ENCODE measurements around the gene CAPN6. TPM values are rescaled to one million over a fixed set of nuclear protein-coding genes. Genes with fewer than 3 reads are reported as not detected.

CAPN6 gene
- total RNA-seq, 2 donors from 2014 or later, result not detected

- DNase-seq, result no peak
- no peak overlapping the region for H3K27ac Mint-ChIP-seq
- no peaks in the 10 kb centered on the region for H3K9me3 ChIP-seq (ENCODE audit: control insufficient read depth, low read length, poor library complexity, severe bottlenecking)
- no peaks in the 10 kb centered on the region for H3K36me3 Mint-ChIP-seq (ENCODE audit: low read depth)
- H3K4me1 Mint-ChIP-seq, result no peaks in the 10 kb centered on the region
- H3K4me3 Mint-ChIP-seq, result no peak overlapping the region
- no peak for ATAC-seq
- peaks cover 15% of the 10 kb centered on the region for H3K27me3 Mint-ChIP-seq
Measured at GRCh38 chrX:111264385-111264784, 5.9 kb downstream of the CAPN6 start.

DNA sequence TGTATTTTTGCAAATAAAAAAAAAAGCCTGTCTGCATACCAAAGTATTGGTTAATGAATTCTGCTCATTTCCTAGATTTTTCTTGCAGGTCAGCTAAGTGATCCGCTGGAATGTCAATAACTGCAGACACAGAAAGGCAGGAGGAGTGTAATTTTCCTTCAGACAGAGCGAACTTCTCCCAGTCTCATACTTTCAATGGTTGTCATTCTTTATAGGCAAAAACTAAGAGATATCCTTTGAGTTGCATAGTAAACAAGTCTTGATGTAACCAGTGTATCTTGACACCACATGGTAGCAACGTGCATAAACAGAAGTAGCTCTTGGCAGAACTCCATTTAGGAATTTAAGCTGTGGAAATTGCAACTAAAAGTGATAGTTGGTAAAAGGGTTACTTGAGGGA, 8.2 kb downstream of the CAPN6 start:
- H3K9me3 ChIP-seq (ENCODE audit: control insufficient read depth, low read length, poor library complexity, severe bottlenecking), result no peaks in the 10 kb centered on the region
- Mint-ChIP-seq H3K27me3 (peaks cover 15% of the 10 kb centered on the region), H3K4me1 (no peaks in the 10 kb centered on the region), H3K36me3 (ENCODE audit: low read depth) (no peaks in the 10 kb centered on the region), H3K4me3 (no peak overlapping the region), H3K27ac (no peak overlapping the region)
- DNase-seq (no peak), ATAC-seq (no peak)

- no peaks in the 10 kb centered on the region for H3K36me3 Mint-ChIP-seq (ENCODE audit: low read depth)
- DNase-seq, result no peak
Measured at GRCh38 chrX:111260451-111260850, 9.8 kb downstream of the CAPN6 start.

DNA sequence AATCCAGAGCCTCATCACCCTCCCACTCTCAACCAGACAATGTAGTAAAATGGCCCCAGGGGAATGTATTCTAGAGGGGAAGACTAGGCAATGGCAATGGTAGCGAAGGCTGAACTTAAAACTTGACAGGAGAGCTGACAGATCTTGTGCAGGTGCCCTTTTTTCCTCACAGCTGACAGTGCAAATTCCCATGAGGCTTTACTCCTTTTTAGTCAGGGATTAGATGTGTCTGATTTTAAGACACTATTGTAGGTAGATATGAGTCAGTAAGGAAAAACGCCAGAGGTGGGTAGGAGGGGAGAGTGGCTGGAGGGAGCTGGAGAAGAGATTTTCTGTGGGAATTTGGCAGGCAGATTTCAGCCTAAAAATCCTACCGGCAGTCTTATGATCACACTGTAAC, 10.7 kb downstream of the CAPN6 start:
- Mint-ChIP-seq H3K36me3 (ENCODE audit: low read depth) (no peaks in the 10 kb centered on the region), H3K4me1 (no peaks in the 10 kb centered on the region), H3K4me3 (no peak overlapping the region), H3K27me3 (peaks cover 6% of the 10 kb centered on the region), H3K27ac (no peak overlapping the region)
- no peak for ATAC-seq
- DNase-seq, result no peak
- no peaks in the 10 kb centered on the region for H3K9me3 ChIP-seq (ENCODE audit: control insufficient read depth, low read length, poor library complexity, severe bottlenecking)

More at GRCh38 chrX:111260451-111260850, 9.8 kb downstream of the CAPN6 start:
- H3K9me3 ChIP-seq (ENCODE audit: control insufficient read depth, low read length, poor library complexity, severe bottlenecking), result no peaks in the 10 kb centered on the region
- Mint-ChIP-seq H3K4me3 (no peak overlapping the region), H3K27ac (no peak overlapping the region), H3K27me3 (peaks cover 6% of the 10 kb centered on the region), H3K4me1 (no peaks in the 10 kb centered on the region)
- ATAC-seq, result no peak

DNA sequence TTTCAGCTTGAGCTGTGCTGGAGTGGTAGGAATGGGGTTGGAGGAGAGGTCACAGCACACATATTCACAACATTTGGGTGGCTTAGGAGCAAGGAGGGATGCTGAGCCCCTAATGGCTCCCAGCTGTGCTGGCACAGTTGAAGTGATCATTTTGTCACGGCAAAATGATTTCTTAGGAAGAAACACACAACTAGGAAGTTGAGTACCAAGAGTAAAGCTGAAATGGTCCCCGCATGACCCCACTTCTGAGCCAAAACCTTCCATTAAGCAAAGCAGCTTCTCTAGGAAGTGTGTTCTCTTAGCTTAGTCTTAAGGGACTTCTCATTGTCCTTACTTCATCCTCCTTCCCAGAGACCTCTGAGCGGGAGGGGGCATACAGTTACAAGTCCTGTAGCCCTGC, 12.6 kb downstream of the CAPN6 start:
- DNase-seq (no peak), ATAC-seq (no peak)
- Mint-ChIP-seq H3K4me1 (no peaks in the 10 kb centered on the region), H3K4me3 (no peak overlapping the region), H3K27me3 (peaks cover 6% of the 10 kb centered on the region), H3K27ac (no peak overlapping the region), H3K36me3 (ENCODE audit: low read depth) (no peaks in the 10 kb centered on the region)
- no peaks in the 10 kb centered on the region for H3K9me3 ChIP-seq (ENCODE audit: control insufficient read depth, low read length, poor library complexity, severe bottlenecking)

DNA sequence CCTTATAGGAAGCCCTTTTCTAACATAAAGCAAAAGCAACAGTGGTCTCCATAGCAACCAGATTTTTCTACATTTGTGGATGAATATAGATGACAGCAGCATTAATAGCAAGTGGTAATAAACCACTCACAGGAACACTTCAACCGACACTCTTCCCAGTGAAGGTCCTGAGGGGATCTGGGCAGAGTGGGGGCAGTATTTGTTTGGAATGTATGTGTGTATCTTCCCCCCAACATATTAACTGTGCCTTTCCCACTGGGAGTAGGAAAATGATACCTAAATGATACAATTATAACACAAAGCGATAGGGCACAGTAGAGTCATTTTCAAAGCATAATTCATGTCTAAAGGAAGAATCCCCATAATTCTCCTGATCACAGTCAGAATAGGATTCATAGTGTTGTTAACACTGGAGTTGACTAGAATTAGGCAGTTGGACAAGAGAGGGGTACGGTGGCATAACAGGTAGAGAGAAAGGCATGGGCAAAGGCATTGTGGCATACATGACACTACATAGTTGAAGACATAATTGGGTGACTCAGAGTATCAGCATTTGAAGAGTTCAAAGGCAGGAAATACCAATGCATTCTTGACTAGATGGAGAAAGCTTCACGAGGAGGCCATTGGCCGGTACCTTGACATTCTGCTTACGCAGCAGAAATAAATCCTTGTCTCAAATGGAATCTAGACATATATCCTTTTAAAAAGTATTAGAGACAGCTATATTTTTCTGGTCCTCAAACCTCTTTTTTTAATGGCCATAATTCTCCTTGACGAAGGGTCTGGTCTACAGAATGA, 15.2 kb downstream of the CAPN6 start:
- Mint-ChIP-seq H3K36me3 (ENCODE audit: low read depth) (no peaks in the 10 kb centered on the region), H3K27me3 (no peaks in the 10 kb centered on the region), H3K27ac (no peak overlapping the region), H3K4me1 (no peaks in the 10 kb centered on the region), H3K4me3 (no peak overlapping the region)
- no peaks in the 10 kb centered on the region for H3K9me3 ChIP-seq (ENCODE audit: control insufficient read depth, low read length, poor library complexity, severe bottlenecking)
- ATAC-seq (no peak), DNase-seq (no peak)

GRCh38 chrX:111244235-111244750, 26.0 kb downstream of the CAPN6 start:
- H3K9me3 ChIP-seq (ENCODE audit: control insufficient read depth, low read length, poor library complexity, severe bottlenecking), result no peaks in the 10 kb centered on the region
- Mint-ChIP-seq H3K27me3 (no peaks in the 10 kb centered on the region), H3K4me3 (no peak overlapping the region), H3K27ac (no peak overlapping the region), H3K36me3 (ENCODE audit: low read depth) (no peaks in the 10 kb centered on the region), H3K4me1 (no peaks in the 10 kb centered on the region)
- no peak for DNase-seq
- ATAC-seq, result no peak

DNA sequence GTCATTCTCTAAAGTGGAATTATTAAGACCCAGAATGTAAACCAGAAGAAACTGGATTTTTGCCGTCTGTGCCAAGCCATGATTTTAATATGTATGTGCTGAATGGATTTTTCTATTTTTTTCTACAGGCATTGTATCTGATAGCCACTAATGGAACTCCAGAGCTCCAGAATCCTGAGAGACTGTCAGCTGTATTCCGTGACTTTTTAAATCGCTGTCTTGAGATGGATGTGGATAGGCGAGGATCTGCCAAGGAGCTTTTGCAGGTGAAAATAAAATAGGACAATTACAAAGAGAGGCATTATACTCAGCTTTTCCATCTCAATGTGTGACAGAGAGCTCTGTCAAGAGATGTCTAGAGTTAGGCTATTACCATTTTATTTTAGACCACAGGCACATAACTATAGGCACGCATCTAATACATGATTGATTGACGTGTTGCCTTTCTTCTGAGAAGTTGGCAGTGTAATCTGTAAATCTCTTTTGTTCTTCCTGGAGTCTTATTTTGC, 53.9 kb downstream of the CAPN6 start:
- H3K9me3 ChIP-seq (ENCODE audit: control insufficient read depth, low read length, poor library complexity, severe bottlenecking), result no peaks in the 10 kb centered on the region
- DNase-seq (no peak), ATAC-seq (no peak)
- Mint-ChIP-seq H3K4me1 (no peaks in the 10 kb centered on the region), H3K27me3 (no peaks in the 10 kb centered on the region), H3K36me3 (ENCODE audit: low read depth) (no peaks in the 10 kb centered on the region), H3K27ac (no peak overlapping the region), H3K4me3 (no peak overlapping the region)

DNA sequence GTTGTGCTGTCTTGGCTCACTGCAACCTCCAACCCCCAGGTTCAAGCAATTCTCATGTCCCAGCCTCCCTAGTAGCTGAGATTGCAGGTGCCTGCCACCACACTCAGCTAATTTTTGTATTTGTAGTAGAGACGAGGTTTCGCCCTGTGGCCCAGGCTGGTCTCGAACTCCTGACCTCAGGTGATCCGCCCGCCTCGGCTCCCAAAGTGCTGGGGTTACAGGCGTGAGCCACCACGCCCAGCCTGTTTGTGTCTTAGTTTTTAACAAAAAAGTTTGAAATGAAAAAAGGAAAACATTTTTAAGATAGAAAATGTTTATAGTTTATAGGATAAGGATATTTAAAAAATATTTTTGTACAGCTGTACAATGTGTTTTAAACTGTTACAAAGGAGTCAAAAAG, 62.4 kb downstream of the CAPN6 start:
- H3K9me3 ChIP-seq (ENCODE audit: control insufficient read depth, low read length, poor library complexity, severe bottlenecking), result no peaks in the 10 kb centered on the region
- no peak overlapping the region for H3K4me3 Mint-ChIP-seq
- peaks cover 2% of the 10 kb centered on the region for H3K36me3 Mint-ChIP-seq (ENCODE audit: low read depth)
- H3K27ac Mint-ChIP-seq, result no peak overlapping the region
- H3K4me1 Mint-ChIP-seq, result no peaks in the 10 kb centered on the region
- DNase-seq (no peak), ATAC-seq (no peak)
- H3K27me3 Mint-ChIP-seq, result no peaks in the 10 kb centered on the region

DNA sequence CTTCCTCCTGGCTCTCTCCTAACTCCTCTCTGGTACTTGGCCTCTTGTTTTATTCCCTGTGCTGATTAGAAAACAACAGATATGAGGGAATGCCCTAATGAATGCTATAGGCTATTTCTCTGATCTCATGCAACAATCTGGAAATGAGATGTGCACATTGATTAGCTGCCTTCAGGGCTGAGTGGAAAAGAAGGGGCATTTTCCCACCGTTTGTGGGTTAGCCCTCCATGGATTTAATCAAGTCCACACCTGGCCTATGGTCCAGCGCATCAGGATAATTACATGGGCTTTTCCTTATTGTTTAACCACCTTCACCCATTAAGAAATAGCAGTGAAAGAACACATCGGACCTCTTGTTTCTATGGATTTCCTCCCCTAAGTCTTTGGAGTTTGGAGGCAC, 70.0 kb downstream of the CAPN6 start:
- H3K36me3 Mint-ChIP-seq (ENCODE audit: low read depth), result no peaks in the 10 kb centered on the region
- H3K27me3 Mint-ChIP-seq, result no peaks in the 10 kb centered on the region

DNA sequence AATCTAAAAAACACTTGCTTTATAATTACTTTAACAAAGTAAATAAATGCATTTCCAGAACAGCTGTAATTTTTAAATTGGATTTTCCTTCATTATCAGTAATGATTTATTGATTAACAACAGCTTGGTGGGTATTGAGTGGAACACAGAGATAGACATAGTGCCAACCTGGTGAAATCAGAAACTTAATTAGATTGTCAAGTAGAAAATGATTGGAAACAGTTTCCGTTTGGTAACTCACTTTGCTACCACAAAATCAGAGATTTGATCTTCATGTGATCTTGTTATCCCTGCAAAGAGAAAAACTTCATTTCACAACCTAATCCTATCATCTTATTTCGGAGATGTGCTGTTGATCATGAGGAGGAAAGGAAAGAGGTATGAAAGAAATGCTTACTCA, 70.8 kb downstream of the CAPN6 start:
- Mint-ChIP-seq H3K27me3 (no peaks in the 10 kb centered on the region), H3K36me3 (ENCODE audit: low read depth) (no peaks in the 10 kb centered on the region), H3K27ac (no peak overlapping the region), H3K4me3 (no peak overlapping the region), H3K4me1 (no peaks in the 10 kb centered on the region)
- no peaks in the 10 kb centered on the region for H3K9me3 ChIP-seq (ENCODE audit: control insufficient read depth, low read length, poor library complexity, severe bottlenecking)
- DNase-seq (no peak), ATAC-seq (no peak)

More for the DNA sequence above, 70.0 kb downstream of the CAPN6 start:
- H3K9me3 ChIP-seq (ENCODE audit: control insufficient read depth, low read length, poor library complexity, severe bottlenecking), result no peaks in the 10 kb centered on the region
- H3K4me1 Mint-ChIP-seq, result no peaks in the 10 kb centered on the region
- ATAC-seq, result no peak
- H3K4me3 Mint-ChIP-seq, result no peak overlapping the region
- no peak overlapping the region for H3K27ac Mint-ChIP-seq
- no peak for DNase-seq

Measured in T-helper 17 cell (primary cell).